ENCODE measurements around the gene DTYMK. TPM values are rescaled to one million over a fixed set of nuclear protein-coding genes. Genes with fewer than 3 reads are reported as not detected.

The DTYMK gene
- polyA plus RNA-seq, 4 donors, result 14.3 to 59.3 (median 19.1) TPM

- peaks cover 4 to 8% (median 7%) of the 10 kb centered on the region in 3 donors for H3K4me1 ChIP-seq (ENCODE audit: control insufficient read depth in 3 of 3, insufficient read depth in 2 of 3, low read depth in 1 of 3, low read length in 2 of 3)
- DNase-seq (no peak), FAIRE-seq (no peak)
- no peaks in the 10 kb centered on the region for H3K27me3 ChIP-seq (ENCODE audit: control insufficient read depth in 3 of 3, insufficient read depth in 3 of 3, low read length in 3 of 3)
- H3K9me3 ChIP-seq (ENCODE audit: control insufficient read depth in 2 of 2, insufficient read depth in 1 of 2, low read depth in 1 of 2, low read length in 1 of 2), result peaks cover 0 to 6% of the 10 kb centered on the region in 2 donors
- H3K27ac ChIP-seq (ENCODE audit: low read depth in 1 of 3, low read length in 2 of 3), result peak overlapping the region in 1 of 3 donors; percentile 50
- H3K36me3 ChIP-seq (ENCODE audit: control insufficient read depth in 3 of 3, insufficient read depth in 2 of 3, low read depth in 1 of 3, low read length in 3 of 3), result peaks cover 7 to 44% (median 12%) of the 10 kb centered on the region in 3 donors
- WGBS, 3 donors, result 13 to 20% (median 19%) methylated on average over 6 of the region's 6 CpGs
- peak overlapping the region in 2 of 3 donors; percentile 72 to 94 for H3K4me3 ChIP-seq (ENCODE audit: low read depth in 1 of 3, low read length in 3 of 3)
These were observed 50.9 kb downstream of the DTYMK start for GRCh38 chr2:241635756-241636155.

GRCh38 chr2:241633561-241633960 lies 53.1 kb downstream of the DTYMK start:
- Histone ChIP-seq H3K27me3 (ENCODE audit: control insufficient read depth in 3 of 3, insufficient read depth in 3 of 3, low read length in 3 of 3) (no peaks in the 10 kb centered on the region), H3K36me3 (ENCODE audit: control insufficient read depth in 3 of 3, insufficient read depth in 2 of 3, low read depth in 1 of 3, low read length in 3 of 3) (peaks cover 9 to 43% (median 12%) of the 10 kb centered on the region in 3 donors), H3K4me3 (ENCODE audit: low read depth in 1 of 3, low read length in 3 of 3) (no peak overlapping the region), H3K4me1 (ENCODE audit: control insufficient read depth in 3 of 3, insufficient read depth in 2 of 3, low read depth in 1 of 3, low read length in 2 of 3) (peaks cover 2 to 7% (median 4%) of the 10 kb centered on the region in 3 donors), H3K9me3 (ENCODE audit: control insufficient read depth in 2 of 2, insufficient read depth in 1 of 2, low read depth in 1 of 2, low read length in 1 of 2) (no peaks in the 10 kb centered on the region), H3K27ac (ENCODE audit: low read depth in 1 of 3, low read length in 2 of 3) (no peak overlapping the region)
- FAIRE-seq (no peak), DNase-seq (no peak)
- WGBS, 3 donors, result 92 to 94% (median 93%) methylated on average over 17 of the region's 17 CpGs

- no peak for FAIRE-seq
These were observed 53.9 kb downstream of the DTYMK start for GRCh38 chr2:241632478-241633325.

GRCh38 chr2:241629762-241630435 lies 56.7 kb downstream of the DTYMK start:
- Histone ChIP-seq H3K27me3 (ENCODE audit: control insufficient read depth in 3 of 3, insufficient read depth in 3 of 3, low read length in 3 of 3) (no peaks in the 10 kb centered on the region), H3K4me3 (ENCODE audit: low read depth in 1 of 3, low read length in 3 of 3) (no peak overlapping the region), H3K27ac (ENCODE audit: low read depth in 1 of 3, low read length in 2 of 3) (no peak overlapping the region), H3K4me1 (ENCODE audit: control insufficient read depth in 3 of 3, insufficient read depth in 2 of 3, low read depth in 1 of 3, low read length in 2 of 3) (no peaks in the 10 kb centered on the region), H3K9me3 (ENCODE audit: control insufficient read depth in 2 of 2, insufficient read depth in 1 of 2, low read depth in 1 of 2, low read length in 1 of 2) (no peaks in the 10 kb centered on the region), H3K36me3 (ENCODE audit: control insufficient read depth in 3 of 3, insufficient read depth in 2 of 3, low read depth in 1 of 3, low read length in 3 of 3) (peaks cover 12 to 61% (median 15%) of the 10 kb centered on the region in 3 donors)
- FAIRE-seq (no peak), DNase-seq (no peak)
- whole genome bisulfite sequencing, 3 donors, result 79 to 84% (median 81%) methylated on average over 11 of the region's 11 CpGs

More at GRCh38 chr2:241632478-241633325, 53.9 kb downstream of the DTYMK start:
- Histone ChIP-seq H3K9me3 (ENCODE audit: control insufficient read depth in 2 of 2, insufficient read depth in 1 of 2, low read depth in 1 of 2, low read length in 1 of 2) (no peaks in the 10 kb centered on the region), H3K36me3 (ENCODE audit: control insufficient read depth in 3 of 3, insufficient read depth in 2 of 3, low read depth in 1 of 3, low read length in 3 of 3) (peaks cover 12 to 52% (median 15%) of the 10 kb centered on the region in 3 donors), H3K4me1 (ENCODE audit: control insufficient read depth in 3 of 3, insufficient read depth in 2 of 3, low read depth in 1 of 3, low read length in 2 of 3) (peaks cover 2 to 7% (median 3%) of the 10 kb centered on the region in 3 donors), H3K27ac (ENCODE audit: low read depth in 1 of 3, low read length in 2 of 3) (no peak overlapping the region), H3K4me3 (ENCODE audit: low read depth in 1 of 3, low read length in 3 of 3) (no peak overlapping the region), H3K27me3 (ENCODE audit: control insufficient read depth in 3 of 3, insufficient read depth in 3 of 3, low read length in 3 of 3) (no peaks in the 10 kb centered on the region)
- DNase-seq, result no peak
- WGBS, 3 donors, result 95 to 98% (median 98%) methylated on average over 39 of the region's 39 CpGs

GRCh38 chr2:241627675-241628074 lies 58.9 kb downstream of the DTYMK start:
- peaks cover 6 to 56% (median 10%) of the 10 kb centered on the region in 3 donors for H3K36me3 ChIP-seq (ENCODE audit: control insufficient read depth in 3 of 3, insufficient read depth in 2 of 3, low read depth in 1 of 3, low read length in 3 of 3)
- no peaks in the 10 kb centered on the region for H3K27me3 ChIP-seq (ENCODE audit: control insufficient read depth in 3 of 3, insufficient read depth in 3 of 3, low read length in 3 of 3)
- no peaks in the 10 kb centered on the region for H3K9me3 ChIP-seq (ENCODE audit: control insufficient read depth in 2 of 2, insufficient read depth in 1 of 2, low read depth in 1 of 2, low read length in 1 of 2)
- H3K4me3 ChIP-seq (ENCODE audit: low read depth in 1 of 3, low read length in 3 of 3), result no peak overlapping the region
- no peak overlapping the region for H3K27ac ChIP-seq (ENCODE audit: low read depth in 1 of 3, low read length in 2 of 3)
- DNase-seq, result no peak
- WGBS, 3 donors, result 86 to 93% (median 91%) methylated on average over 10 of the region's 10 CpGs
- no peak for FAIRE-seq
- H3K4me1 ChIP-seq (ENCODE audit: control insufficient read depth in 3 of 3, insufficient read depth in 2 of 3, low read depth in 1 of 3, low read length in 2 of 3), result no peaks in the 10 kb centered on the region

Other genes with a start within 250 kb of the DTYMK start
- gene STK25, start 178.2 kb downstream of the DTYMK start, polyA plus RNA-seq, result 100 to 1,000 TPM; 122 to 190 (median 150) TPM
- gene BOK, start 128.1 kb downstream of the DTYMK start, polyA plus RNA-seq, result 10 to 100 TPM in 2 of 4 donors, 1 to 10 TPM in 2; 4.5 to 15.5 (median 9.9) TPM
- 100 to 1,000 TPM in 1 of 4 donors, 10 to 100 TPM in 3; 35.4 to 101 (median 71.5) TPM for gene THAP4, start 49.7 kb downstream of the DTYMK start, polyA plus RNA-seq
- gene ATG4B, start 49.1 kb downstream of the DTYMK start, polyA plus RNA-seq, result 100 to 1,000 TPM in 1 of 4 donors, 10 to 100 TPM in 3; 44.2 to 196 (median 85.0) TPM
- gene ING5, start 15.2 kb upstream of the DTYMK start, polyA plus RNA-seq, result 10 to 100 TPM; 20.3 to 44.5 (median 35.4) TPM
- 10 to 100 TPM; 19.6 to 57.5 (median 33.5) TPM for gene D2HGDH, start 47.8 kb upstream of the DTYMK start, polyA plus RNA-seq
- gene GAL3ST2, start 90.0 kb upstream of the DTYMK start, polyA plus RNA-seq, result under 1 TPM in 2 of 4 donors, not detected in 2; 0.03 to 0.04 TPM
- 100 to 1,000 TPM in 1 of 4 donors, 10 to 100 TPM in 1, 1 to 10 TPM in 1, under 1 TPM in 1; 0.65 to 102 (median 42.8) TPM for gene NEU4, start 122.4 kb upstream of the DTYMK start, polyA plus RNA-seq
- gene PDCD1, start 172.1 kb upstream of the DTYMK start, polyA plus RNA-seq, result 1 to 10 TPM in 1 of 4 donors, under 1 TPM in 2, not detected in 1; 0.27 to 1.2 (median 0.27) TPM
- gene RTP5, start 182.9 kb upstream of the DTYMK start, polyA plus RNA-seq, result under 1 TPM in 1 of 4 donors, not detected in 3; 0.04 TPM

Data from small intestine (tissue), 7 donors.